Measurements from ENCODE around the gene BNC2. TPM values are rescaled to one million over a fixed set of nuclear protein-coding genes. Genes with fewer than 3 reads are reported as not detected.

The BNC2 gene
- total and polyA plus RNA-seq, 2 experiments from 2014 or later: 13.8 to 18.5 TPM

- Histone ChIP-seq H3K9me2 (ENCODE audit: insufficient read depth) (no peaks in the 10 kb centered on the region), H4K20me1 (ENCODE audit: insufficient read depth) (no peaks in the 10 kb centered on the region), H3K4me2 (ENCODE audit: unreplicated experiment) (peak overlapping the region; percentile 93), H3K4me1 (ENCODE audit: insufficient read depth) (peaks cover 70% of the 10 kb centered on the region), H3K27ac (peak overlapping the region; percentile 49), H3K79me2 (ENCODE audit: insufficient read depth) (peaks cover 67% of the 10 kb centered on the region), H3K27me3 (replicated peaks; ENCODE audit: insufficient read depth) (no peaks in the 10 kb centered on the region), H2AFZ (0 out of 2 replicates have a peak overlapping the region, but pooled peaks have one; percentile 13), H3K9me3 (ENCODE audit: low read depth) (no peaks in the 10 kb centered on the region), H3F3A (ENCODE audit: insufficient read depth) (peaks cover 64% of the 10 kb centered on the region), H3K36me3 (ENCODE audit: low read depth) (no peaks in the 10 kb centered on the region), H3K4me3 (peak overlapping the region; percentile 95), H3K9ac (peak overlapping the region; percentile 52)
- no peak for TF ChIP-seq EZH2 (IDR thresholded peaks at IDR 0.05; ENCODE audit: insufficient read depth, poor library complexity, severe bottlenecking)
- TF ChIP-seq EZH2phosphoT487 (IDR thresholded peaks at IDR 0.05; ENCODE audit: insufficient read depth, low read depth): no peak
- DNase-seq: peak; percentile 70
- 1 to 5% methylated on average over 10 of the region's 10 CpGs for WGBS, 2 experiments (ENCODE audit: low coverage in 1 of 2, low lambda C conversion rate in 2 of 2, missing lambda C conversion rate in 2 of 2)
- in situ Hi-C loops (cut with MboI): no loop called here
Observed at GRCh38 chr9:16867576-16868311, 2.7 kb downstream of the BNC2 start.

- H3K27me3 ChIP-seq (replicated peaks; ENCODE audit: insufficient read depth): no peaks in the 10 kb centered on the region
- H3K4me2 ChIP-seq (ENCODE audit: unreplicated experiment): peak overlapping the region; percentile 93
- in situ Hi-C loops (cut with MboI): no loop called here
- no peaks in the 10 kb centered on the region for H3K9me3 ChIP-seq (ENCODE audit: low read depth)
- peak overlapping the region; percentile 49 for H3K27ac ChIP-seq
- H3K4me3 ChIP-seq: peak overlapping the region; percentile 95; the same call in 1 of the 2 replicates
- H3K4me1 ChIP-seq (ENCODE audit: insufficient read depth): peaks cover 64% of the 10 kb centered on the region
- peaks cover 79% of the 10 kb centered on the region for H3K79me2 ChIP-seq (ENCODE audit: insufficient read depth)
- no peak overlapping the region for H2AFZ ChIP-seq
- no peaks in the 10 kb centered on the region for H3K36me3 ChIP-seq (ENCODE audit: low read depth)
- 98 to 99% methylated on average over 2 of the region's 2 CpGs for WGBS, 2 experiments (ENCODE audit: low coverage in 1 of 2, low lambda C conversion rate in 2 of 2, missing lambda C conversion rate in 2 of 2)
- no peak for TF ChIP-seq EZH2phosphoT487 (IDR thresholded peaks at IDR 0.05; ENCODE audit: insufficient read depth, low read depth)
- TF ChIP-seq EZH2 (IDR thresholded peaks at IDR 0.05; ENCODE audit: insufficient read depth, poor library complexity, severe bottlenecking): no peak
- H4K20me1 ChIP-seq (ENCODE audit: insufficient read depth): no peaks in the 10 kb centered on the region
- H3F3A ChIP-seq (ENCODE audit: insufficient read depth): peaks cover 57% of the 10 kb centered on the region
- no peaks in the 10 kb centered on the region for H3K9me2 ChIP-seq (ENCODE audit: insufficient read depth)
- DNase-seq: peak; percentile 39
- peak overlapping the region; percentile 52; the same call in 1 of the 2 replicates for H3K9ac ChIP-seq
Observed at GRCh38 chr9:16866587-16866986, 3.9 kb downstream of the BNC2 start.

DNA sequence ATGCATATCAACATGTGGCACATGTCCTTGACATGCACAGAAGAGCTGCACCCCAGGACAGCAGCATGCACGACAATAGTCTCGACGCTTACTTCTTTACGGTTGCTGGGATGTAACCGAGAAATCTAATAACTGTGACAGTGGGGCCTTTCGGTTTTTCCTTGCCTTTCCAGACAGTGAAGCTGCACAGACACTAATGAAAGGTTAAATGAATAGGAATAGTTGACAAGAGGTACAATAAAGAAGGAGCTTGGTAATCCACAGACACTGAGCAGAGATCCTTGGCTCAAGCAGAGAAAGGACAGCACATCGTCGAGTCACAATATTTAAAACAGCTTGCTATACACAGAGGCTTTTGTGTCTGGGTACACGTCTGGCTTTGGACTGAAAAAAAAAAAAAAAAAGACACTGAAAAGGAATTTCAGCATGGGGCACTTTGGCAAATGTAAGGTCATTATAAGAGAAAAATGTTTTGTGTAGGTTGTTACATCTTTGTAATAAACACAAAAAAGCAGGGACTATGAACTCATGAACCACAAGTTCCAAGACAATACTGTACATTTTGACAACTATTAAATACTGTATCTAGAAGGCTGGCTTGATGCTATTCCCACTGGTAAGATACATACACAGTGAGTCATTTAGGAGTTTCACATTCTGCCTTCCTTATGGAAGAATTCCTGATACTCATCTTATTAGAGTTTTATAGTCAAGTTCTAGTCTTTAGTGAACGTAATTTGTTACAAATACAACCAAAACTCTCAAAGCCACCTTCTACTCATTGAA is 5.6 kb downstream of the BNC2 start:
- Histone ChIP-seq H3K9ac (peak overlapping the region; percentile 14; the same call in 1 of the 2 replicates), H3F3A (ENCODE audit: insufficient read depth) (peaks cover 57% of the 10 kb centered on the region), H4K20me1 (ENCODE audit: insufficient read depth) (no peaks in the 10 kb centered on the region), H3K27me3 (replicated peaks; ENCODE audit: insufficient read depth) (no peaks in the 10 kb centered on the region), H3K4me1 (ENCODE audit: insufficient read depth) (peaks cover 64% of the 10 kb centered on the region), H3K27ac (peak overlapping the region; percentile 65), H3K9me3 (ENCODE audit: low read depth) (no peaks in the 10 kb centered on the region), H3K36me3 (ENCODE audit: low read depth) (no peaks in the 10 kb centered on the region), H2AFZ (peak overlapping the region; percentile 12; the same call in 1 of the 2 replicates), H3K4me3 (peak overlapping the region; percentile 28), H3K9me2 (ENCODE audit: insufficient read depth) (no peaks in the 10 kb centered on the region), H3K4me2 (ENCODE audit: unreplicated experiment) (peak overlapping the region; percentile 93), H3K79me2 (ENCODE audit: insufficient read depth) (peaks cover 89% of the 10 kb centered on the region)
- TF ChIP-seq EZH2 (IDR thresholded peaks at IDR 0.05; ENCODE audit: insufficient read depth, poor library complexity, severe bottlenecking) (no peak), EZH2phosphoT487 (IDR thresholded peaks at IDR 0.05; ENCODE audit: insufficient read depth, low read depth) (no peak)
- WGBS, 2 experiments (ENCODE audit: low coverage in 1 of 2, low lambda C conversion rate in 2 of 2, missing lambda C conversion rate in 2 of 2): 61 to 67% methylated on average over 10 of the region's 10 CpGs
- in situ Hi-C loops (cut with MboI): no loop called here
- peak; percentile 77 for DNase-seq

GRCh38 chr9:16848179-16848578 is 22.3 kb downstream of the BNC2 start:
- H4K20me1 ChIP-seq (ENCODE audit: insufficient read depth): no peaks in the 10 kb centered on the region
- H3K4me3 ChIP-seq: no peak overlapping the region
- no peak overlapping the region for H3K4me2 ChIP-seq (ENCODE audit: unreplicated experiment)
- H3K9me3 ChIP-seq (ENCODE audit: low read depth): no peaks in the 10 kb centered on the region
- WGBS, 2 experiments (ENCODE audit: low coverage in 1 of 2, low lambda C conversion rate in 2 of 2, missing lambda C conversion rate in 2 of 2): 92 to 97% methylated on average over 3 of the region's 3 CpGs
- no peaks in the 10 kb centered on the region for H3F3A ChIP-seq (ENCODE audit: insufficient read depth)
- TF ChIP-seq EZH2phosphoT487 (IDR thresholded peaks at IDR 0.05; ENCODE audit: insufficient read depth, low read depth): no peak
- no peak for TF ChIP-seq EZH2 (IDR thresholded peaks at IDR 0.05; ENCODE audit: insufficient read depth, poor library complexity, severe bottlenecking)
- no peaks in the 10 kb centered on the region for H3K4me1 ChIP-seq (ENCODE audit: insufficient read depth)
- no peak overlapping the region for H2AFZ ChIP-seq
- in situ Hi-C loops (cut with MboI): no loop called here
- H3K9ac ChIP-seq: no peak overlapping the region
- DNase-seq: no peak
- H3K27ac ChIP-seq: no peak overlapping the region
- H3K79me2 ChIP-seq (ENCODE audit: insufficient read depth): peaks cover 99% of the 10 kb centered on the region
- H3K9me2 ChIP-seq (ENCODE audit: insufficient read depth): no peaks in the 10 kb centered on the region
- no peaks in the 10 kb centered on the region for H3K36me3 ChIP-seq (ENCODE audit: low read depth)
- no peaks in the 10 kb centered on the region for H3K27me3 ChIP-seq (replicated peaks; ENCODE audit: insufficient read depth)

Data from GM23248 (cell line).